H1 (cell line): ENCODE data around the gene OR2C1.

Experiments
- BRCA1 ChIP-seq: IDR thresholded peaks from 2 replicates; pipeline ENCODE4 v1.6.1; 2012; ENCODE audit warnings: low read depth, low read length, improper control_type of control experiment
- CBX5 ChIP-seq: fragments of 300-800, 300-1000 bp; sonication (generic); IDR thresholded peaks from 2 replicates; pipeline ENCODE4 v1.7.1; 2016; ENCODE audit warnings: antibody characterized with exemption, low read length, low read depth
- CHD2 ChIP-seq: IDR thresholded peaks from 2 replicates; pipeline ENCODE4 v1.6.1; 2012; ENCODE audit warnings: low read length, improper control_type of control experiment
- CTCF ChIP-seq, 3 experiments: IDR thresholded peaks; 1 replicate in 2 of 3; 2 replicates in 1 of 3; pipeline versions ENCODE4 v1.5.1 to v1.6.1; 2011; ENCODE audit warnings: low read length in 3 of 3, mild to moderate bottlenecking in 3 of 3, inconsistent platforms in 2 of 3, low read depth in 1 of 3, moderate library complexity in 1 of 3; ENCODE audit not compliant: insufficient read depth in 1 of 3; ENCODE audit errors: control extremely low read depth in 1 of 3
- GABPA ChIP-seq: IDR thresholded peaks from 2 replicates; pipeline ENCODE4 v1.6.1; 2011; ENCODE audit warnings: mild to moderate bottlenecking, low read length, moderate library complexity, borderline replicate concordance; ENCODE audit not compliant: insufficient read depth
- MAFK ChIP-seq: IDR thresholded peaks from 2 replicates; pipeline ENCODE4 v1.6.1; 2012; ENCODE audit warnings: low read depth, mild to moderate bottlenecking, improper control_type of control experiment, low read length
- MAX ChIP-seq: IDR thresholded peaks from 2 replicates; pipeline ENCODE4 v1.6.1; 2012; ENCODE audit warnings: inconsistent platforms
- POLR2A ChIP-seq, 2 experiments: IDR thresholded peaks; 1 replicate in 1 of 2; 2 replicates in 1 of 2; pipeline ENCODE4 v1.6.1; 2011; ENCODE audit warnings: low read depth in 2 of 2, low read length in 2 of 2, mild to moderate bottlenecking in 2 of 2; ENCODE audit errors: control extremely low read depth in 1 of 2
- POLR2AphosphoS5 ChIP-seq: IDR thresholded peaks from 2 replicates; pipeline ENCODE4 v1.6.1; 2011; ENCODE audit warnings: low read depth, low read length
- RFX5 ChIP-seq: IDR thresholded peaks from 2 replicates; pipeline ENCODE4 v1.6.1; 2011; ENCODE audit warnings: low read depth, low read length, improper control_type of control experiment, borderline replicate concordance
- SAP30 ChIP-seq: fragments of 300-600 bp; sonication (generic); IDR thresholded peaks from 2 replicates; pipeline ENCODE4 v1.7.1; 2012; ENCODE audit warnings: low read length, moderate library complexity, mild to moderate bottlenecking, inconsistent platforms; ENCODE audit not compliant: insufficient read depth, insufficient replicate concordance

DNA sequence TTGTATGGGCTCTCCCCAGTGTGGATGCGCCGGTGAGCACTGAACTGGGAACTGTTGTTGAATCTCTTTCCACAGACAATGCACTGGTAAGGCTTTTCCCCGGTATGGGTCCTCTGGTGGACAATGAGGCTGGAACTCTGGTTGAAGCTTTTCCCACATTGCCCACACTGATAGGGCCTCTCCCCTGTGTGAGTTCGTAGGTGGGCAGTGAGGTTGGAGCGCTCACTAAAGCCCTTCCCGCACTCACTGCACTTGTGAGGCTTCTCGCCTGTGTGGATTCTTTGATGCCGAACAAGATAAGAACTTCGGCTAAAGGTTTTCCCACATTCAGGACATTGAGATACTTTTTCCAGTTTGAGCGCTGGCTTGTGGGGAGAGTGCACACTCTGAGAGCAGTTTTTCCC is 27.4 kb downstream of the OR2C1 start:
- no peak for TF ChIP-seq POLR2A (IDR thresholded peaks at IDR 0.05; ENCODE audit: control extremely low read depth in 1 of 2, low read depth in 2 of 2, low read length in 2 of 2)
- TF ChIP-seq CBX5: 0 out of 2 replicates have a peak, but pooled peaks have one; percentile 69
- TF ChIP-seq CTCF (IDR thresholded peaks at IDR 0.05; ENCODE audit: control extremely low read depth in 1 of 3, insufficient read depth in 1 of 3, low read depth in 1 of 3, low read length in 3 of 3): no peak
- no peak for TF ChIP-seq POLR2AphosphoS5
- no peak for TF ChIP-seq BRCA1
- no peak for TF ChIP-seq RFX5
- TF ChIP-seq MAFK: no peak
- no peak for TF ChIP-seq SAP30
- TF ChIP-seq MAX: no peak
- TF ChIP-seq GABPA: no peak
- no peak for TF ChIP-seq CHD2
